DMS153 treated with DMSO at 0.1 percent for 48 hours (cell line): ENCODE measurements around the gene TAB2.

ENCODE experiments used
- DNase-seq: peaks from one replicate; lab custom pipeline; 2025; ENCODE audit not compliant: unreplicated experiment; lab: John Stamatoyannopoulos, UW

The TAB2 gene

GRCh38 chr6:149317644-149318571, at the start of gene TAB2:
TSS of gene TAB2 (plus strand) at chr6:149317712. CDS start at chr6:149369998, 52,286 bp downstream.
- no peak for DNase-seq

- DNase-seq, result no peak
Measured at GRCh38 chr6:149268146-149268545, 49.4 kb upstream of the TAB2 start.

- no peak for DNase-seq
Measured at GRCh38 chr6:149268768-149269167, 48.7 kb upstream of the TAB2 start.

GRCh38 chr6:149270616-149271015, 46.9 kb upstream of the TAB2 start:
- no peak for DNase-seq

- DNase-seq, result no peak
Measured at GRCh38 chr6:149271348-149272340, 45.9 kb upstream of the TAB2 start.

- DNase-seq, result no peak
Measured at GRCh38 chr6:149273318-149273717, 44.2 kb upstream of the TAB2 start.

- no peak for DNase-seq
Measured at GRCh38 chr6:149275621-149276020, 41.9 kb upstream of the TAB2 start.

- no peak for DNase-seq
Measured at GRCh38 chr6:149277621-149278020, 39.9 kb upstream of the TAB2 start.

- DNase-seq, result no peak
Measured at GRCh38 chr6:149278997-149279396, 38.5 kb upstream of the TAB2 start.

- DNase-seq, result no peak
Measured at GRCh38 chr6:149284904-149285303, 32.6 kb upstream of the TAB2 start.

GRCh38 chr6:149285626-149286025, 31.9 kb upstream of the TAB2 start:
- DNase-seq, result no peak

- no peak for DNase-seq
Measured at GRCh38 chr6:149286905-149287304, 30.6 kb upstream of the TAB2 start.

GRCh38 chr6:149289192-149289781, 28.2 kb upstream of the TAB2 start:
- no peak for DNase-seq

GRCh38 chr6:149289966-149290365, 27.5 kb upstream of the TAB2 start:
- DNase-seq, result no peak

- DNase-seq, result no peak
Measured at GRCh38 chr6:149293244-149293643, 24.3 kb upstream of the TAB2 start.

- no peak for DNase-seq
Measured at GRCh38 chr6:149300563-149300962, 16.9 kb upstream of the TAB2 start.

GRCh38 chr6:149302723-149303122, 14.8 kb upstream of the TAB2 start:
- no peak for DNase-seq

- DNase-seq, result no peak
Measured at GRCh38 chr6:149303468-149303867, 14.0 kb upstream of the TAB2 start.

GRCh38 chr6:149305372-149305771, 12.1 kb upstream of the TAB2 start:
- DNase-seq, result no peak

GRCh38 chr6:149306967-149307366, 10.5 kb upstream of the TAB2 start:
- DNase-seq, result no peak

GRCh38 chr6:149311293-149311692, 6.2 kb upstream of the TAB2 start:
- no peak for DNase-seq
